ENCODE data around the gene AMIGO1.
A peak's percentile ranks its signal among the peaks of the same experiment; 100 is the strongest.

The AMIGO1 gene

DNA sequence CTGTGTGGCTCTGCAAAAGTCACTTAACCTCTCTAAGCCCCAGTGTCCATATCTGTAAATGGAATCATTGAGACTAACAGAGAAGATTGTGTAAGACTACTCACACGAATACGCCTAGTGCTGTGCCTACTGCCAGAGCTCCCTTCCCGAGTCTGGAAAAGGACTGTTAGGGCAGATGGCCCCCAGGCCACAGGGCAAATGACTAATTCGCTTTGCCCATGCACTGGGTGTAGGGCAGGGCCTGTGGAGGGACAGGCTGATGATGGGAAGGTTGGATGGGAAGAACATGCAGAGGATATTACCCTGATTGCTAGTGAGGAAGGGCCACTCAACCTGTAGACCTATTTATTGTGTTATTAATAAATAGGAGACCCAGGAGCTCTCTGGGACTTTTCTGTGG lies 26.0 kb upstream of the AMIGO1 start:
- Histone ChIP-seq H3K36me3 (no peaks in the 10 kb centered on the region), H3K27me3 (no peaks in the 10 kb centered on the region; the same call in 1 of the 2 replicates), H3K4me1 (peaks cover 10% of the 10 kb centered on the region), H3K9me3 (no peaks in the 10 kb centered on the region), H3K4me3 (ENCODE audit: low read depth, low read length) (no peak overlapping the region)
- DNase-seq: no peak
- TF ChIP-seq, protein P1, sequence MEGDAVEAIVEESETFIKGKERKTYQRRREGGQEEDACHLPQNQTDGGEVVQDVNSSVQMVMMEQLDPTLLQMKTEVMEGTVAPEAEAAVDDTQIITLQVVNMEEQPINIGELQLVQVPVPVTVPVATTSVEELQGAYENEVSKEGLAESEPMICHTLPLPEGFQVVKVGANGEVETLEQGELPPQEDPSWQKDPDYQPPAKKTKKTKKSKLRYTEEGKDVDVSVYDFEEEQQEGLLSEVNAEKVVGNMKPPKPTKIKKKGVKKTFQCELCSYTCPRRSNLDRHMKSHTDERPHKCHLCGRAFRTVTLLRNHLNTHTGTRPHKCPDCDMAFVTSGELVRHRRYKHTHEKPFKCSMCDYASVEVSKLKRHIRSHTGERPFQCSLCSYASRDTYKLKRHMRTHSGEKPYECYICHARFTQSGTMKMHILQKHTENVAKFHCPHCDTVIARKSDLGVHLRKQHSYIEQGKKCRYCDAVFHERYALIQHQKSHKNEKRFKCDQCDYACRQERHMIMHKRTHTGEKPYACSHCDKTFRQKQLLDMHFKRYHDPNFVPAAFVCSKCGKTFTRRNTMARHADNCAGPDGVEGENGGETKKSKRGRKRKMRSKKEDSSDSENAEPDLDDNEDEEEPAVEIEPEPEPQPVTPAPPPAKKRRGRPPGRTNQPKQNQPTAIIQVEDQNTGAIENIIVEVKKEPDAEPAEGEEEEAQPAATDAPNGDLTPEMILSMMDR (IDR thresholded peaks at IDR 0.05; ENCODE audit: low read depth, low read length): no peak

DNA sequence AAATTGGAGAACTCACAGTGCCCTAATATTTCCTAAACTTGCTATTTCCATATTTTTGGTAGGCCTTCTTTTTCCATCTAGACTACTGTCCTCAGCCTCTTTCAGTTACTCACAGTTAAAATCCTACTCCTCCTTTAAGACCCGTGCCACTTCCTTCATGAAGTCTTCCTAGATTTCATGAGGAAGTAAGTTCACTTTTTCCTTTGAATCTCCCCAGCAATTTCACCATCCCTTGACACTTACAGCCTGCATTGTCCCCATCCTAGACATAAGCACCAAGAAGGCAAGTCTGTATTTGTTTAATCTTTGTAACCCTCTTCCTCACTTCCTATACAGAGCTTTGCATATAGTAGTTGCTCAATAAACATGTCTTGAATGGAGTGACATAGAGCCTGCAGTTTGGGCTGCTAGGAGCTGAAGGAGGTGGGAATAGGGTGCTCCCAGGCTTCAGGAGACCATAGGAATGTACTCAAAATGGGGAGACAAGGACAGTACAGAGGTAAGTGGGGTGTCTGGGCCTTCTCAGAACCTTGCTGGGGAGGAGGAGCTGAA lies 24.9 kb upstream of the AMIGO1 start:
- Histone ChIP-seq H3K27me3 (no peaks in the 10 kb centered on the region), H3K9me3 (no peaks in the 10 kb centered on the region), H3K4me1 (peaks cover 19% of the 10 kb centered on the region), H3K4me3 (ENCODE audit: low read depth, low read length) (no peak overlapping the region), H3K36me3 (no peaks in the 10 kb centered on the region)
- no peak for DNase-seq
- TF ChIP-seq, protein P1 (IDR thresholded peaks at IDR 0.05; ENCODE audit: low read depth, low read length): no peak

DNA sequence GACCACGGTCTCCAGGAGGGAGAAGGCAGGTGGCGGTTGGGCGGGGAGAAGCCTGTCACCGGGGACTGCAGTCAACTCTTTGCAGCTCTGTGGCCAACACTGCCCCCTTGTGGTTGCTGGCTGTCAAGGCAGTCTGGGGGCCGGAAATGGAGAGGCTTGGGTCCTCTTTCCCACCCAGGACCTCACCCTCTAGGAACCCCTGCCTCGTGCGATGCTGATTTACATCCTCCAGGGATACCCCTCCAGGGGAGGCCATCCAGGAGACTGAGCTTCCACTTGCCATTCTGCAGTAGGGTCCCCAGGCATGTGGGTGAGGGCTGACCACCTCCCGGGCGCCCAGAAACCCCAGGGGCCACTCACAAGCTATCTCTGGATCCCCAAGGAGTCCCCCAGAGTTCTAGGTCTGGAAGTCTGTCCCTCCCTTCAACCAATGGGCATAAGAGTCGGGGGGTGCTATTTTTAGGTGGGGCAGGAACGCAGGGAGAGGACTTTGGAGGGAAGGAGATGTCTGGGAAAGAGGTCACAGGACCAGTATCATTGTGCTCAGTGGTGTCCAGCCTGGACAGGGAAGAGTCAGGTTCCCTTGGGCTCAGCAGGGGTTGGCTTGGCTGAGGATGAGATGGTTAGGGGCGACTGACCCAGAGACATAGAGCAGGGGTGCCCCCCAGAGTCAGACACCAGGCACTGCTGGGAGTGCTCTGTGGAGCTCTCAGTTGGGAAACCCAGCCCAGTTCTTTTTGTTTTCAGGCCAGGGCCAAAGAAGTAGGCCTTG lies 23.0 kb upstream of the AMIGO1 start:
- Histone ChIP-seq H3K27me3 (no peaks in the 10 kb centered on the region), H3K4me1 (peaks cover 19% of the 10 kb centered on the region), H3K4me3 (ENCODE audit: low read depth, low read length) (peak overlapping the region; percentile 37), H3K9me3 (no peaks in the 10 kb centered on the region), H3K36me3 (no peaks in the 10 kb centered on the region)
- TF ChIP-seq, protein P1 (IDR thresholded peaks at IDR 0.05; ENCODE audit: low read depth, low read length): peak; percentile 98
- peak; percentile 88 for DNase-seq

DNA sequence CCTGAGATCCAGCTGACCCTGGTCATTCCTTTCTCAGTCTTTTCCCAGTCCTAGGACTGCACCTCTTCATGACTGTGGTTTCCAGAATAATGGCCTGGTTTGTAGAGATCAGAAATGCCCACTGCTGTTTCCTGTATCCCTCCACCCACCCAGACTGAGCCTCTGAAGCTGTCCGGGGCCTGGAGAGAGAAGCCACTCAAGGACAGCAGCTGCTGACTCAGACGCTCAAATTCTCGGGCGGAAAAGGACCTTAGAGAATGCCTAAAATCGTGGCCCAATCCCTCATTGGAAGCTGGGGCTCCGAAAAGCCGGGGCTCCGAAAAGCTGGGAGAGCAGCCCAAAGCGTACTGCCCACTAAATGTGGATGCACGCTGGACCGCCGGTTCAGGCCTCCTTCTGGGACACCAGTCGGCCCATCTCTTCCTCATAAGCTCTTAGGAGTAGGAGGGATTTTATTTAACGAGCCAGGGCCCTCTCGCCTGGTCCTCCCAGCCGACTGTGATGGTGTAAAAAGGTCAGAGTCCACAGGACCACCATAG lies 22.4 kb upstream of the AMIGO1 start:
- TF ChIP-seq, protein P1 (IDR thresholded peaks at IDR 0.05; ENCODE audit: low read depth, low read length): no peak
- DNase-seq: no peak
- no peaks in the 10 kb centered on the region for H3K9me3 ChIP-seq
- no peak overlapping the region for H3K4me3 ChIP-seq (ENCODE audit: low read depth, low read length)
- no peaks in the 10 kb centered on the region for H3K36me3 ChIP-seq
- H3K27me3 ChIP-seq: no peaks in the 10 kb centered on the region
- H3K4me1 ChIP-seq: peaks cover 19% of the 10 kb centered on the region

DNA sequence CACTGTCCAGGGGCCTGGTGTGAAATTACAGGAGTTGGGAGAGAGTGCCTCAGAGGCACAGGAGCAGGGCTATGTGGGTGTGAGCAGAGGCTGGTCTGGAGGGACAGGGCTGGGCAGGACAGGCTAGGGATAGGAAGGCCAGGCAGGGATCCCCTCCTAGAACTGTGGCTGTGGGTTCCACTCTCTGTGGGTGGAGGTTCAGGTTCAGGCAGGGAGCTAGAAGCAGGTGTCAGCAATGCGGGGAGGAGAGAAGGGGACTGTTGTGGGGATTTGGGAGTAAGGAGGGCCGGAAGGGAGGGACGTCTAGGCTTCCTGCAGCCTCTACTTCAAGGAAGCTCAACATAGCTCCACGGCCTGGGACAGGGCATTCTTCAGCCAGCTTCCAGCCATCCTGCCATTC lies 21.9 kb upstream of the AMIGO1 start:
- no peak for DNase-seq
- Histone ChIP-seq H3K9me3 (no peaks in the 10 kb centered on the region), H3K36me3 (no peaks in the 10 kb centered on the region), H3K27me3 (no peaks in the 10 kb centered on the region), H3K4me3 (ENCODE audit: low read depth, low read length) (no peak overlapping the region), H3K4me1 (peaks cover 19% of the 10 kb centered on the region)
- TF ChIP-seq, protein P1 (IDR thresholded peaks at IDR 0.05; ENCODE audit: low read depth, low read length): no peak

Data from BE2C (cell line).